H9 (cell line): ENCODE measurements around the gene MORN5. TPM values are rescaled to one million over a fixed set of nuclear protein-coding genes. Genes with fewer than 3 reads are reported as not detected.

Source experiments
- DNase-seq: peaks from one replicate; pipeline ENCODE4 v3.0.0-alpha.2; 2017
- H2AFZ ChIP-seq: one replicate; pipeline ENCODE4 v1.6.1; 2013; ENCODE audit warnings: mild to moderate bottlenecking, low read length, control low read depth, moderate library complexity
- H2AK5ac ChIP-seq: 2 replicates; pipeline ENCODE4 v1.6.1; 2013; ENCODE audit warnings: low read length, control low read depth, mixed read lengths; ENCODE audit not compliant: insufficient read length
- H2BK120ac ChIP-seq: one replicate; pipeline ENCODE4 v1.6.1; 2013; ENCODE audit warnings: low read depth, mild to moderate bottlenecking, low read length, control low read depth, inconsistent platforms; ENCODE audit not compliant: poor library complexity, severe bottlenecking
- H2BK12ac ChIP-seq: 2 replicates; pipeline ENCODE4 v1.6.1; 2013; ENCODE audit warnings: low read length, control low read depth, mixed read lengths, low read depth; ENCODE audit not compliant: insufficient read length
- H2BK15ac ChIP-seq: 2 replicates; pipeline ENCODE4 v1.6.1; 2013; ENCODE audit warnings: low read depth, low read length, control low read depth
- H2BK20ac ChIP-seq: one replicate; pipeline ENCODE4 v1.6.1; 2013; ENCODE audit warnings: low read depth, mild to moderate bottlenecking, low read length, control low read depth, inconsistent platforms; ENCODE audit not compliant: poor library complexity, severe bottlenecking
- H2BK5ac ChIP-seq: 2 replicates; pipeline ENCODE4 v1.6.1; 2013; ENCODE audit warnings: low read length, control low read depth, mixed read lengths; ENCODE audit not compliant: insufficient read length
- H3K14ac ChIP-seq: 2 replicates; pipeline ENCODE4 v1.6.1; 2013; ENCODE audit warnings: low read length, control low read depth; ENCODE audit not compliant: insufficient read depth
- H3K18ac ChIP-seq: 2 replicates; pipeline ENCODE4 v1.6.1; 2013; ENCODE audit warnings: low read depth, mild to moderate bottlenecking, mixed read lengths, low read length, control low read depth; ENCODE audit not compliant: insufficient read length
- H3K23ac ChIP-seq: 2 replicates; pipeline ENCODE4 v1.6.1; 2013; ENCODE audit warnings: low read length, control low read depth, mixed read lengths, low read depth; ENCODE audit not compliant: insufficient read length
- H3K23me2 ChIP-seq: 2 replicates; pipeline ENCODE4 v1.6.1; 2013; ENCODE audit warnings: low read depth, mild to moderate bottlenecking, mixed read lengths, low read length, control low read depth; ENCODE audit not compliant: insufficient read length, poor library complexity, severe bottlenecking
- H3K27ac ChIP-seq: 2 replicates; pipeline ENCODE4 v1.5.1; 2013; ENCODE audit warnings: low read length, control low read depth, mixed read lengths, low read depth; ENCODE audit not compliant: insufficient read length
- H3K27me3 ChIP-seq: 2 replicates; pipeline ENCODE4 v1.6.1; 2013; ENCODE audit warnings: low read length, control low read depth, inconsistent platforms; ENCODE audit not compliant: insufficient read depth
- H3K4ac ChIP-seq: 2 replicates; pipeline ENCODE4 v1.6.1; 2013; ENCODE audit warnings: low read depth, mild to moderate bottlenecking, control low read depth, inconsistent platforms, low read length, moderate library complexity
- H3K4me1 ChIP-seq: 2 replicates; pipeline ENCODE4 v1.6.1; 2013; ENCODE audit warnings: low read length, control low read depth, inconsistent platforms; ENCODE audit not compliant: insufficient read depth
- H3K4me2 ChIP-seq: 2 replicates; pipeline ENCODE4 v1.6.1; 2013; ENCODE audit warnings: low read length, control low read depth, mixed read lengths; ENCODE audit not compliant: insufficient read length, insufficient read depth
- H3K56ac ChIP-seq: 2 replicates; pipeline ENCODE4 v1.6.1; 2013; ENCODE audit warnings: low read depth, mild to moderate bottlenecking, mixed read lengths, low read length, control low read depth; ENCODE audit not compliant: insufficient read length
- H3K79me1 ChIP-seq: 2 replicates; pipeline ENCODE4 v1.6.1; 2013; ENCODE audit warnings: low read depth, mild to moderate bottlenecking, moderate library complexity, low read length, control low read depth, inconsistent platforms; ENCODE audit not compliant: insufficient read depth, poor library complexity, severe bottlenecking
- H3K79me2 ChIP-seq: 2 replicates; pipeline ENCODE4 v1.6.1; 2013; ENCODE audit warnings: low read length, control low read depth, inconsistent platforms; ENCODE audit not compliant: insufficient read depth
- H3K9ac ChIP-seq: 2 replicates; pipeline ENCODE4 v1.6.1; 2013; ENCODE audit warnings: low read length, control low read depth, mixed read lengths; ENCODE audit not compliant: insufficient read length; ENCODE audit errors: extremely low read depth
- H3K9me3 ChIP-seq: one replicate; pipeline ENCODE4 v1.6.1; 2013; ENCODE audit warnings: low read depth, low read length, inconsistent platforms; ENCODE audit not compliant: control insufficient read depth
- H3T11ph ChIP-seq: one replicate; pipeline ENCODE4 v1.6.1; 2013; ENCODE audit warnings: mild to moderate bottlenecking, low read length, control low read depth, inconsistent platforms
- H4K20me1 ChIP-seq: one replicate; pipeline ENCODE4 v1.6.1; 2013; ENCODE audit not compliant: control insufficient read depth, insufficient read length, insufficient read depth
- H4K5ac ChIP-seq: 2 replicates; pipeline ENCODE4 v1.6.1; 2013; ENCODE audit warnings: low read depth, mild to moderate bottlenecking, mixed read lengths, low read length, control low read depth; ENCODE audit not compliant: insufficient read length
- H4K8ac ChIP-seq: replicated peaks from 2 replicates; pipeline ENCODE4 v1.6.1; 2013; ENCODE audit warnings: low read length, control low read depth, mixed read lengths, low read depth; ENCODE audit not compliant: insufficient read length
- H4K91ac ChIP-seq: 2 replicates; pipeline ENCODE4 v1.6.1; 2013; ENCODE audit warnings: low read depth, mild to moderate bottlenecking, moderate library complexity, mixed read lengths, low read length, control low read depth; ENCODE audit not compliant: insufficient read length
- H3K27ac Mint-ChIP-seq, 3 experiments: 2 replicates in 2 of 3; 3 replicates in 1 of 3; pipeline ENCODE4 v1.8.0; 2020 to 2021; ENCODE audit warnings: mixed read lengths in 3 of 3, mild to moderate bottlenecking in 1 of 3, moderate library complexity in 1 of 3
- H3K27me3 Mint-ChIP-seq: 2 replicates; pipeline ENCODE4 v1.8.0; 2021; ENCODE audit warnings: low read depth, mild to moderate bottlenecking, moderate library complexity, mixed read lengths
- H3K36me3 Mint-ChIP-seq, 3 experiments: 2 replicates in 2 of 3; 3 replicates in 1 of 3; pipeline ENCODE4 v1.8.0; 2020 to 2021; ENCODE audit warnings: low read depth in 3 of 3, mixed read lengths in 3 of 3; ENCODE audit not compliant: insufficient read depth in 1 of 3
- H3K4me1 Mint-ChIP-seq, 2 experiments: 2 replicates each; pipeline ENCODE4 v1.8.0; 2020; ENCODE audit warnings: mixed read lengths in 2 of 2
- H3K4me3 Mint-ChIP-seq, 2 experiments: 2 replicates in 1 of 2; 3 replicates in 1 of 2; pipeline ENCODE4 v1.8.0; 2020 to 2021; ENCODE audit warnings: mild to moderate bottlenecking in 2 of 2, mixed read lengths in 2 of 2, moderate library complexity in 1 of 2
- H3K9me3 Mint-ChIP-seq, 2 experiments: 2 replicates in 1 of 2; 3 replicates in 1 of 2; pipeline ENCODE4 v1.8.0; 2020; ENCODE audit warnings: mild to moderate bottlenecking in 2 of 2, mixed read lengths in 2 of 2, moderate library complexity in 1 of 2
- CTCF ChIP-seq: fragments of 200-600 bp; sonication (generic); conservative IDR thresholded peaks from 3 replicates; pipeline ENCODE4 v1.8.0; 2021; ENCODE audit warnings: antibody characterized with exemption, mild to moderate bottlenecking
- WGBS: extraction: QIAGEN DNeasy Blood & Tissue Kit; methylation state at CpG from one replicate; pipeline ENCODE4 v1.1.7; 2013; ENCODE audit warnings: missing lambda C conversion rate, low lambda C conversion rate, mixed read lengths; ENCODE audit not compliant: insufficient read length; ENCODE audit errors: extremely low coverage; 5-methylcytosine and 5-hydroxymethylcytosine counted together
- total RNA-seq: library from RNA; stranded (reverse); gene quantifications from 2 replicates; pipeline ENCODE4 v1.2.1, GENCODE V29; 2021

MORN5 gene
- total RNA-seq, 1 experiment from 2014 or later = not detected

GRCh38 chr9:122120316-122121071, 39.2 kb upstream of the MORN5 start:
- Histone ChIP-seq H2BK5ac (no peak overlapping the region), H3K14ac (no peak overlapping the region; the same call in 1 of the 2 replicates), H3K4me2 (no peak overlapping the region), H3K4me1 (peaks cover 5% of the 10 kb centered on the region; the same call in 1 of the 2 replicates), H3K27me3 (no peaks in the 10 kb centered on the region; the same call in 1 of the 2 replicates), H4K20me1 (no peaks in the 10 kb centered on the region), H4K8ac (no peak overlapping the region), H2BK120ac (no peak overlapping the region), H3K9ac (no peak overlapping the region), H2BK12ac (no peak overlapping the region), H3K18ac (no peak overlapping the region), H2AK5ac (no peak overlapping the region), H3K23me2 (no peaks in the 10 kb centered on the region), H3K79me2 (no peaks in the 10 kb centered on the region), H3K79me1 (no peaks in the 10 kb centered on the region), H3K27ac (no peak overlapping the region), H3K9me3 (no peaks in the 10 kb centered on the region), H3K23ac (no peak overlapping the region), H2AFZ (no peak overlapping the region), H2BK15ac (no peak overlapping the region), H4K5ac (no peak overlapping the region), H2BK20ac (no peak overlapping the region), H3T11ph (no peak overlapping the region), H3K56ac (no peak overlapping the region), H3K4ac (no peak overlapping the region), H4K91ac (no peak overlapping the region)
- WGBS = no CpG with 5 or more reads among the region's 10 CpGs
- no peak overlapping the region; a peak in 2 of 7 replicates for H3K27ac Mint-ChIP-seq
- no peak for DNase-seq
- H3K4me3 Mint-ChIP-seq = no peak overlapping the region
- H3K27me3 Mint-ChIP-seq = peaks cover 12% of the 10 kb centered on the region
- no peak for TF ChIP-seq CTCF
- no peaks in the 10 kb centered on the region for H3K9me3 Mint-ChIP-seq
- H3K4me1 Mint-ChIP-seq = peaks cover 17 to 20% of the 10 kb centered on the region in 2 experiments
- H3K36me3 Mint-ChIP-seq = no peaks in the 10 kb centered on the region
